PC-3 (cell line): ENCODE measurements around the gene LRP1B. TPM values are rescaled to one million over a fixed set of nuclear protein-coding genes. Genes with fewer than 3 reads are reported as not detected.

Source experiments
- ATAC-seq: fragments of 200-7000 bp; cut with Tn5 transposase; 2 replicates; pipeline ENCODE4 v1.9.1; 2020; ENCODE audit warnings: mild to moderate bottlenecking, moderate library complexity
- BruUV-seq: library from RNA; stranded (reverse); fragments of 400-500 nt; replicated peaks from 2 replicates; lab custom pipeline; 2021; lab: Mats Ljungman, UMichigan
- CTCF ChIA-PET: fragments of 300-600 bp; sonication (Branson Sonifier 250); formaldehyde crosslinking; loops from one replicate; lab custom pipeline; 2022; ENCODE audit warnings: antibody characterized with exemption; lab: Charles Lee
- POLR2A ChIA-PET: fragments of 300-600 bp; sonication (Branson Sonifier 250); formaldehyde crosslinking; loops from one replicate; lab custom pipeline; 2022; ENCODE audit warnings: antibody characterized with exemption; ENCODE audit not compliant: unreplicated experiment; lab: Charles Lee
- DNase-seq: peaks from one replicate; pipeline ENCODE4 v3.0.0-alpha.2; 2015
- H2AFZ ChIP-seq: fragments of 300-600 bp; sonication (generic); 2 replicates; pipeline ENCODE4 v1.6.0; 2016; ENCODE audit warnings: antibody characterized with exemption, low read length
- H3F3A ChIP-seq: fragments of 300-600 bp; sonication (generic); one replicate; pipeline ENCODE4 v1.6.0; 2017; ENCODE audit warnings: antibody characterized with exemption, low read length, control low read depth, mild to moderate bottlenecking; ENCODE audit not compliant: unreplicated experiment
- H3K27ac ChIP-seq: fragments of 300-600 bp; sonication (generic); 2 replicates; pipeline ENCODE4 v1.5.1; 2016; ENCODE audit warnings: mild to moderate bottlenecking, low read length
- H3K27me3 ChIP-seq: fragments of 300-600 bp; sonication (generic); 2 replicates; pipeline ENCODE4 v1.6.1; 2016; ENCODE audit warnings: low read length, mixed read lengths
- H3K36me3 ChIP-seq: fragments of 300-600 bp; sonication (generic); 2 replicates; pipeline ENCODE4 v1.6.1; 2016; ENCODE audit warnings: low read depth, mixed run types, low read length, mixed read lengths
- H3K4me1 ChIP-seq: fragments of 300-600 bp; sonication (generic); 2 replicates; pipeline ENCODE4 v1.5.1; 2016; ENCODE audit warnings: low read length; ENCODE audit not compliant: insufficient read depth
- H3K4me2 ChIP-seq: fragments of 300-600 bp; sonication (generic); 2 replicates; pipeline ENCODE4 v1.6.0; 2016; ENCODE audit warnings: low read length
- H3K4me3 ChIP-seq: fragments of 300-600 bp; sonication (generic); 2 replicates; pipeline ENCODE4 v1.5.1; 2016; ENCODE audit warnings: mild to moderate bottlenecking, low read length, mixed read lengths
- H3K79me2 ChIP-seq: fragments of 300-600 bp; sonication (generic); 2 replicates; pipeline ENCODE4 v1.6.1; 2017; ENCODE audit warnings: low read length, mixed read lengths
- H3K9ac ChIP-seq: fragments of 300-600 bp; sonication (generic); 2 replicates; pipeline ENCODE4 v1.6.0; 2016; ENCODE audit warnings: mild to moderate bottlenecking, low read length
- H3K9me2 ChIP-seq: fragments of 300-600 bp; sonication (generic); replicated peaks from 2 replicates; pipeline ENCODE4 v1.6.1; 2016; ENCODE audit warnings: mixed run types, low read length, mixed read lengths
- H3K9me3 ChIP-seq: fragments of 300-600 bp; sonication (generic); 2 replicates; pipeline ENCODE4 v1.6.1; 2016; ENCODE audit warnings: low read length, mixed read lengths
- H4K20me1 ChIP-seq: fragments of 300-600 bp; sonication (generic); 2 replicates; pipeline ENCODE4 v1.6.1; 2016; ENCODE audit warnings: low read length, mixed read lengths
- CTCF ChIP-seq: fragments of 300-600 bp; sonication (generic); conservative IDR thresholded peaks from 2 replicates; pipeline ENCODE4 v1.5.1; 2017; ENCODE audit warnings: antibody characterized with exemption, low read depth, mild to moderate bottlenecking, low read length
- EZH2 ChIP-seq: fragments of 300-600 bp; sonication (generic); IDR thresholded peaks from one replicate; pipeline ENCODE4 v1.6.1; 2017; ENCODE audit warnings: antibody characterized with exemption, mild to moderate bottlenecking, low read length; ENCODE audit not compliant: unreplicated experiment
- EZH2phosphoT487 ChIP-seq: fragments of 300-600 bp; sonication (generic); IDR thresholded peaks from 2 replicates; pipeline ENCODE4 v1.6.1; 2018; ENCODE audit warnings: mild to moderate bottlenecking, antibody characterized with exemption, low read length, borderline replicate concordance
- intact Hi-C: fragments of 100-400 bp; cut with micrococcal nuclease; formaldehyde crosslinking; loops from 2 replicates; pipeline ENCODE4 v1.9.0; 2023
- total RNA-seq: library from RNA; depleted of rRNA; stranded (reverse); fragments of >200 nt; gene quantifications from 2 replicates; pipeline ENCODE4 v1.2.3, GENCODE V29; 2014

Gene LRP1B
- total RNA-seq, 1 experiment from 2014 or later, result 0.04 TPM

DNA sequence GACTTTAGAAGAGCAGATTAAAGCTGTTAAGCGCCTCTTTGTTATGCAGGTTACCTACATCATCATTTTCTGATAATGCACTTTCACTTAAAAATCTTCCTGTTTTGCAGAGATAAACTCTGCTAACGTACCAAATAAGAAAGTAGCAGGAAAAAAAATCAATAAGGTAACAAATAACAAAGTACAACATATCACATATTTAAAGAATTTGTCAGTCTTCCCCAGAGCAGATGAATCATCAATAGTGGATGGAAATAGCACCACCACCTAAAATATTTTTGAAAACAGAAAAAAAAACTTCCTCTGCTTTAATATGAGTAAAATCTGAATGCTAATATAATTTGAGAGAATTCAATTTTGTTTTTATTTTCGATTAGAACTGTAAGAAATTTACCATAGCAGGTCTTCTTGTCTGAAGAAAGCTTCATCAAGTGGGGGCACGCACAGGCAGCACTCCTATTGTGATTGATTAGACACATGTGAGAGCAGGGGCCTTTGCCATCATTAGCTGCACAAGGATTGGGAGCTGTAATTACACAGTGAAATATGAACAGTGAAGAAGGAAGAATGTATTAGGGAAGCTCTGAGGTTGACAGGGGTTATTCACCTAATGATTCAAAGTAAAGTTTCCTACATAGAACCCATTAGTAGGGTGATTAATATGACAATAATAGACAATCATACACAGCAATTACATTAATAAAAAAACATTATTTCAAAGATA lies 1279.4 kb downstream of the LRP1B start:
- H2AFZ ChIP-seq, result no peak overlapping the region
- no peaks in the 10 kb centered on the region for H3K36me3 ChIP-seq
- no TSS peak for BruUV-seq
- CTCF ChIA-PET, result no interaction called here
- no peak overlapping the region for H3K9ac ChIP-seq
- H3K4me3 ChIP-seq, result no peak overlapping the region
- H3K79me2 ChIP-seq, result no peaks in the 10 kb centered on the region
- H4K20me1 ChIP-seq, result no peaks in the 10 kb centered on the region
- 0 out of 2 replicates have a peak, but pooled peaks cover 3% of the 10 kb centered on the region for H3K4me1 ChIP-seq
- intact Hi-C loops, result no loop called here
- H3F3A ChIP-seq, result no peaks in the 10 kb centered on the region
- no peak overlapping the region for H3K27ac ChIP-seq
- H3K9me2 ChIP-seq, result no peaks in the 10 kb centered on the region
- H3K27me3 ChIP-seq, result no peaks in the 10 kb centered on the region
- TF ChIP-seq EZH2, result no peak
- DNase-seq (peak; percentile 7), ATAC-seq (no peak)
- H3K4me2 ChIP-seq, result no peak overlapping the region
- no peaks in the 10 kb centered on the region for H3K9me3 ChIP-seq
- POLR2A ChIA-PET, result no interaction called here

DNA sequence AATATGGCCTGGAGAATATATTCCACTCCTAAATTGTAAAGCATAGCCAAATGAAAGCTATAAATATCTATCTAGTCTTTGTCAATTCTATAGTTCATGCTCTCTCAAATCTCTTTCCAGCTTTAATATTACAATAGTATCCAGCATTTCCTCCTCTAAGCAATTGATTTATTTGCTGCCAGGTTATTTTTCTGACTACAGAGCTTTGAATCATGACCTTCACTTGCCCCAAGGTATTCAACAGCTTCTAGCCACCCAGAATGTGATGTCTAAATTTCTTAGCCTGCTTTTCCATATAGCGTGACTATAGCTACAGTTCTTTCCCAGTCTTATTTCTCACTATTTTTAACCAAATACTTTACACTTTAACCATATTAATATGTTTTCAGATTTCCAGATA lies 1287.6 kb downstream of the LRP1B start:
- Histone ChIP-seq H3K36me3 (no peaks in the 10 kb centered on the region), H3K9me3 (no peaks in the 10 kb centered on the region), H3F3A (no peaks in the 10 kb centered on the region), H3K4me2 (no peak overlapping the region), H2AFZ (no peak overlapping the region), H3K9ac (no peak overlapping the region), H3K4me1 (no peaks in the 10 kb centered on the region), H3K9me2 (no peaks in the 10 kb centered on the region), H3K79me2 (no peaks in the 10 kb centered on the region), H3K27me3 (no peaks in the 10 kb centered on the region), H3K4me3 (no peak overlapping the region), H4K20me1 (no peaks in the 10 kb centered on the region), H3K27ac (no peak overlapping the region)
- no peak for DNase-seq
- no peak for ATAC-seq
- ChIA-PET CTCF (no interaction called here), POLR2A (no interaction called here)
- no TSS peak for BruUV-seq
- no peak for TF ChIP-seq EZH2
- no peak for TF ChIP-seq EZH2phosphoT487
- TF ChIP-seq CTCF, result no peak
- intact Hi-C loops, result no loop called here

- Histone ChIP-seq H3K9ac (no peak overlapping the region), H3K27me3 (no peaks in the 10 kb centered on the region), H3F3A (no peaks in the 10 kb centered on the region), H2AFZ (peak overlapping the region; percentile 56; the same call in 1 of the 2 replicates), H3K9me2 (no peaks in the 10 kb centered on the region), H3K9me3 (no peaks in the 10 kb centered on the region), H3K79me2 (no peaks in the 10 kb centered on the region), H3K4me3 (no peak overlapping the region), H3K4me1 (no peaks in the 10 kb centered on the region), H3K36me3 (no peaks in the 10 kb centered on the region), H4K20me1 (no peaks in the 10 kb centered on the region), H3K4me2 (no peak overlapping the region), H3K27ac (no peak overlapping the region)
- ChIA-PET POLR2A (no interaction called here), CTCF (no interaction called here)
- TF ChIP-seq EZH2 (no peak), EZH2phosphoT487 (no peak), CTCF (no peak)
- DNase-seq (no peak), ATAC-seq (no peak)
- BruUV-seq, result no TSS peak
- intact Hi-C loops, result no loop called here
Measured at GRCh38 chr2:140842110-140842509, 1288.7 kb downstream of the LRP1B start.
